ENCODE data around the gene CCR1. TPM values are rescaled to one million over a fixed set of nuclear protein-coding genes. Genes with fewer than 3 reads are reported as not detected.

The CCR1 gene
- total RNA-seq, 1 experiment from 2014 or later = not detected

GRCh38 chr3:46206282-46207015 is 1.7 kb downstream of the CCR1 start:
- H3K9me3 ChIP-seq (ENCODE audit: low read depth, low read length, poor library complexity, severe bottlenecking) = no peaks in the 10 kb centered on the region
- no peaks in the 10 kb centered on the region for H3K36me3 ChIP-seq (ENCODE audit: insufficient read depth, low read length, poor library complexity, severe bottlenecking)
- DNase-seq (ENCODE audit: low spot score) = no peak
- ChIA-PET CTCF (no interaction called here), POLR2A (ENCODE audit: low non-redundant PET) (no interaction called here)
- BruUV-seq (replicated peaks) = no TSS peak
- H3K4me3 ChIP-seq (ENCODE audit: low read depth, low read length, poor library complexity, severe bottlenecking) = no peak overlapping the region
- H3K27me3 ChIP-seq (replicated peaks; ENCODE audit: insufficient read depth, low read depth, low read length, poor library complexity) = no peaks in the 10 kb centered on the region
- TF ChIP-seq CTCF (conservative IDR thresholded peaks at IDR 0.05; ENCODE audit: low read depth, low read length) (no peak), EZH2 (IDR thresholded peaks at IDR 0.05; ENCODE audit: borderline replicate concordance, low read depth, low read length, poor library complexity, severe bottlenecking) (no peak)
- H3K27ac ChIP-seq (ENCODE audit: low read depth, low read length, poor library complexity, severe bottlenecking) = no peak overlapping the region
- no peaks in the 10 kb centered on the region for H3K4me1 ChIP-seq (ENCODE audit: insufficient read depth, low read length, poor library complexity, severe bottlenecking)
- intact Hi-C loops (cut with micrococcal nuclease; ENCODE audit: unreplicated experiment) = loop anchor here (10.0 kb wide), 1 partner anchor 1172 kb away; no protein-coding TSS in a partner anchor

- Histone ChIP-seq H3K36me3 (ENCODE audit: insufficient read depth, low read length, poor library complexity, severe bottlenecking) (no peaks in the 10 kb centered on the region), H3K27ac (ENCODE audit: low read depth, low read length, poor library complexity, severe bottlenecking) (no peak overlapping the region), H3K9me3 (ENCODE audit: low read depth, low read length, poor library complexity, severe bottlenecking) (no peaks in the 10 kb centered on the region), H3K4me3 (ENCODE audit: low read depth, low read length, poor library complexity, severe bottlenecking) (no peak overlapping the region), H3K27me3 (replicated peaks; ENCODE audit: insufficient read depth, low read depth, low read length, poor library complexity) (no peaks in the 10 kb centered on the region), H3K4me1 (ENCODE audit: insufficient read depth, low read length, poor library complexity, severe bottlenecking) (no peaks in the 10 kb centered on the region)
- no TSS peak for BruUV-seq (replicated peaks)
- TF ChIP-seq CTCF (conservative IDR thresholded peaks at IDR 0.05; ENCODE audit: low read depth, low read length) = no peak
- no peak for TF ChIP-seq EZH2 (IDR thresholded peaks at IDR 0.05; ENCODE audit: borderline replicate concordance, low read depth, low read length, poor library complexity, severe bottlenecking)
- DNase-seq (ENCODE audit: low spot score) = no peak
- CTCF ChIA-PET = no interaction called here
- POLR2A ChIA-PET (ENCODE audit: low non-redundant PET) = no interaction called here
- intact Hi-C loops (cut with micrococcal nuclease; ENCODE audit: unreplicated experiment) = loop anchor here (10.0 kb wide), 1 partner anchor 1171 kb away; no protein-coding TSS in a partner anchor
These were observed 2.7 kb downstream of the CCR1 start for GRCh38 chr3:46205286-46205960.

GRCh38 chr3:46203681-46204080 is 4.4 kb downstream of the CCR1 start:
- no peaks in the 10 kb centered on the region for H3K9me3 ChIP-seq (ENCODE audit: low read depth, low read length, poor library complexity, severe bottlenecking)
- intact Hi-C loops (cut with micrococcal nuclease; ENCODE audit: unreplicated experiment) = loop anchor here (10.0 kb wide), 1 partner anchor 1169 kb away; no protein-coding TSS in a partner anchor
- H3K27ac ChIP-seq (ENCODE audit: low read depth, low read length, poor library complexity, severe bottlenecking) = no peak overlapping the region
- ChIA-PET POLR2A (ENCODE audit: low non-redundant PET) (no interaction called here), CTCF (no interaction called here)
- no peaks in the 10 kb centered on the region for H3K36me3 ChIP-seq (ENCODE audit: insufficient read depth, low read length, poor library complexity, severe bottlenecking)
- no peaks in the 10 kb centered on the region for H3K4me1 ChIP-seq (ENCODE audit: insufficient read depth, low read length, poor library complexity, severe bottlenecking)
- TF ChIP-seq CTCF (conservative IDR thresholded peaks at IDR 0.05; ENCODE audit: low read depth, low read length) (no peak), EZH2 (IDR thresholded peaks at IDR 0.05; ENCODE audit: borderline replicate concordance, low read depth, low read length, poor library complexity, severe bottlenecking) (no peak)
- no peak for DNase-seq (ENCODE audit: low spot score)
- H3K27me3 ChIP-seq (replicated peaks; ENCODE audit: insufficient read depth, low read depth, low read length, poor library complexity) = no peaks in the 10 kb centered on the region
- no peak overlapping the region for H3K4me3 ChIP-seq (ENCODE audit: low read depth, low read length, poor library complexity, severe bottlenecking)
- BruUV-seq (replicated peaks) = no TSS peak
